HEK293 (cell line): Measurements from ENCODE around the gene CHCHD5.

Experiments
- PBX3 ChIP-seq: sonication (generic); formaldehyde crosslinking; IDR thresholded peaks from 2 replicates; pipeline ENCODE4 v1.8.1; 2022; ENCODE audit warnings: mild to moderate bottlenecking, moderate library complexity, missing genetic modification reagents
- RBAK ChIP-seq: fragments of 450-650 bp; formaldehyde crosslinking; IDR thresholded peaks from 2 replicates; pipeline ENCODE4 v1.5.1; 2016; ENCODE audit warnings: missing biosample characterization, missing genetic modification characterization
- ZBTB49 ChIP-seq: fragments of 450-650 bp; formaldehyde crosslinking; IDR thresholded peaks from 2 replicates; pipeline ENCODE4 v1.5.1; 2016; ENCODE audit warnings: missing biosample characterization, missing genetic modification characterization, low read depth
- ZBTB7A ChIP-seq: fragments of 450-650 bp; formaldehyde crosslinking; IDR thresholded peaks from 2 replicates; pipeline ENCODE4 v1.5.1; 2016; ENCODE audit warnings: low read depth, missing biosample characterization, missing genetic modification characterization
- ZNF175 ChIP-seq: fragments of 450-650 bp; formaldehyde crosslinking; IDR thresholded peaks from 2 replicates; pipeline ENCODE4 v1.5.1; 2016; ENCODE audit warnings: missing biosample characterization, missing genetic modification characterization
- ZNF501 ChIP-seq: fragments of 450-650 bp; formaldehyde crosslinking; IDR thresholded peaks from 2 replicates; pipeline ENCODE4 v1.5.1; 2016; ENCODE audit warnings: missing biosample characterization, missing genetic modification characterization
- ZNF530 ChIP-seq: fragments of 450-650 bp; formaldehyde crosslinking; IDR thresholded peaks from 2 replicates; pipeline ENCODE4 v1.5.1; 2016; ENCODE audit warnings: low read depth, missing biosample characterization, missing genetic modification characterization
- ZNF600 ChIP-seq: fragments of 450-650 bp; formaldehyde crosslinking; IDR thresholded peaks from 2 replicates; pipeline ENCODE4 v1.5.1; 2016; ENCODE audit warnings: missing biosample characterization, missing genetic modification characterization
- ZNF776 ChIP-seq: fragments of 450-650 bp; formaldehyde crosslinking; IDR thresholded peaks from 2 replicates; pipeline ENCODE4 v1.5.0; 2017; ENCODE audit warnings: missing biosample characterization, missing genetic modification characterization, borderline replicate concordance
- TF ChIP-seq, protein P1 (sequence below): fragments of 450-650 bp; formaldehyde crosslinking; IDR thresholded peaks from 2 replicates; pipeline ENCODE4 v1.5.1; 2016; ENCODE audit warnings: missing biosample characterization, missing genetic modification characterization
- TF ChIP-seq, protein P2 (sequence below): fragments of 450-650 bp; formaldehyde crosslinking; IDR thresholded peaks from 2 replicates; pipeline ENCODE4 v1.5.1; 2016; ENCODE audit warnings: missing biosample characterization, missing genetic modification characterization
- TF ChIP-seq, protein P3 (sequence below): fragments of 450-650 bp; IDR thresholded peaks from 2 replicates; pipeline ENCODE4 v1.5.1; 2018; ENCODE audit warnings: missing biosample characterization, missing genetic modification characterization
- TF ChIP-seq, protein P4 (sequence below): fragments of 450-650 bp; formaldehyde crosslinking; IDR thresholded peaks from 2 replicates; pipeline ENCODE4 v1.5.1; 2016; ENCODE audit warnings: missing biosample characterization, missing genetic modification characterization

GRCh38 chr2:112539306-112539705, 45.1 kb upstream of the CHCHD5 start:
- TF ChIP-seq ZNF530 (no peak), ZNF776 (tag by site-specific recombination) (no peak), PBX3 (CRISPR knock-in tag) (no peak), RBAK (tag by site-specific recombination) (no peak), ZBTB49 (tag by site-specific recombination) (no peak), ZNF501 (tag by site-specific recombination) (no peak), ZBTB7A (tag by site-specific recombination) (no peak), ZNF600 (tag by site-specific recombination) (no peak), ZNF175 (tag by site-specific recombination) (no peak)
- TF ChIP-seq, protein P1, sequence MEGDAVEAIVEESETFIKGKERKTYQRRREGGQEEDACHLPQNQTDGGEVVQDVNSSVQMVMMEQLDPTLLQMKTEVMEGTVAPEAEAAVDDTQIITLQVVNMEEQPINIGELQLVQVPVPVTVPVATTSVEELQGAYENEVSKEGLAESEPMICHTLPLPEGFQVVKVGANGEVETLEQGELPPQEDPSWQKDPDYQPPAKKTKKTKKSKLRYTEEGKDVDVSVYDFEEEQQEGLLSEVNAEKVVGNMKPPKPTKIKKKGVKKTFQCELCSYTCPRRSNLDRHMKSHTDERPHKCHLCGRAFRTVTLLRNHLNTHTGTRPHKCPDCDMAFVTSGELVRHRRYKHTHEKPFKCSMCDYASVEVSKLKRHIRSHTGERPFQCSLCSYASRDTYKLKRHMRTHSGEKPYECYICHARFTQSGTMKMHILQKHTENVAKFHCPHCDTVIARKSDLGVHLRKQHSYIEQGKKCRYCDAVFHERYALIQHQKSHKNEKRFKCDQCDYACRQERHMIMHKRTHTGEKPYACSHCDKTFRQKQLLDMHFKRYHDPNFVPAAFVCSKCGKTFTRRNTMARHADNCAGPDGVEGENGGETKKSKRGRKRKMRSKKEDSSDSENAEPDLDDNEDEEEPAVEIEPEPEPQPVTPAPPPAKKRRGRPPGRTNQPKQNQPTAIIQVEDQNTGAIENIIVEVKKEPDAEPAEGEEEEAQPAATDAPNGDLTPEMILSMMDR (tag by site-specific recombination): no peak
- TF ChIP-seq, protein P2, sequence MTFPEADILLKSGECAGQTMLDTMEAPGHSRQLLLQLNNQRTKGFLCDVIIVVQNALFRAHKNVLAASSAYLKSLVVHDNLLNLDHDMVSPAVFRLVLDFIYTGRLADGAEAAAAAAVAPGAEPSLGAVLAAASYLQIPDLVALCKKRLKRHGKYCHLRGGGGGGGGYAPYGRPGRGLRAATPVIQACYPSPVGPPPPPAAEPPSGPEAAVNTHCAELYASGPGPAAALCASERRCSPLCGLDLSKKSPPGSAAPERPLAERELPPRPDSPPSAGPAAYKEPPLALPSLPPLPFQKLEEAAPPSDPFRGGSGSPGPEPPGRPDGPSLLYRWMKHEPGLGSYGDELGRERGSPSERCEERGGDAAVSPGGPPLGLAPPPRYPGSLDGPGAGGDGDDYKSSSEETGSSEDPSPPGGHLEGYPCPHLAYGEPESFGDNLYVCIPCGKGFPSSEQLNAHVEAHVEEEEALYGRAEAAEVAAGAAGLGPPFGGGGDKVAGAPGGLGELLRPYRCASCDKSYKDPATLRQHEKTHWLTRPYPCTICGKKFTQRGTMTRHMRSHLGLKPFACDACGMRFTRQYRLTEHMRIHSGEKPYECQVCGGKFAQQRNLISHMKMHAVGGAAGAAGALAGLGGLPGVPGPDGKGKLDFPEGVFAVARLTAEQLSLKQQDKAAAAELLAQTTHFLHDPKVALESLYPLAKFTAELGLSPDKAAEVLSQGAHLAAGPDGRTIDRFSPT (tag by site-specific recombination): no peak
- TF ChIP-seq, protein P3, sequence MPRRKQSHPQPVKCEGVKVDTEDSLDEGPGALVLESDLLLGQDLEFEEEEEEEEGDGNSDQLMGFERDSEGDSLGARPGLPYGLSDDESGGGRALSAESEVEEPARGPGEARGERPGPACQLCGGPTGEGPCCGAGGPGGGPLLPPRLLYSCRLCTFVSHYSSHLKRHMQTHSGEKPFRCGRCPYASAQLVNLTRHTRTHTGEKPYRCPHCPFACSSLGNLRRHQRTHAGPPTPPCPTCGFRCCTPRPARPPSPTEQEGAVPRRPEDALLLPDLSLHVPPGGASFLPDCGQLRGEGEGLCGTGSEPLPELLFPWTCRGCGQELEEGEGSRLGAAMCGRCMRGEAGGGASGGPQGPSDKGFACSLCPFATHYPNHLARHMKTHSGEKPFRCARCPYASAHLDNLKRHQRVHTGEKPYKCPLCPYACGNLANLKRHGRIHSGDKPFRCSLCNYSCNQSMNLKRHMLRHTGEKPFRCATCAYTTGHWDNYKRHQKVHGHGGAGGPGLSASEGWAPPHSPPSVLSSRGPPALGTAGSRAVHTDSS (tag by site-specific recombination): no peak
- TF ChIP-seq, protein P4, sequence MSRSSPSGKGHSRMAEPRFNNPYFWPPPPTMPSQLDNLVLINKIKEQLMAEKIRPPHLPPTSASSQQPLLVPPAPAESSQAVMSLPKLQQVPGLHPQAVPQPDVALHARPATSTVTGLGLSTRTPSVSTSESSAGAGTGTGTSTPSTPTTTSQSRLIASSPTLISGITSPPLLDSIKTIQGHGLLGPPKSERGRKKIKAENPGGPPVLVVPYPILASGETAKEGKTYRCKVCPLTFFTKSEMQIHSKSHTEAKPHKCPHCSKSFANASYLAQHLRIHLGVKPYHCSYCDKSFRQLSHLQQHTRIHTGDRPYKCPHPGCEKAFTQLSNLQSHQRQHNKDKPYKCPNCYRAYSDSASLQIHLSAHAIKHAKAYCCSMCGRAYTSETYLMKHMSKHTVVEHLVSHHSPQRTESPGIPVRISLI (tag by site-specific recombination): no peak
